Suprapubic skin (tissue), 4 donors: ENCODE data around the gene E2F4.

Experiments used
- EP300 ChIP-seq: sonication (generic); formaldehyde crosslinking; IDR thresholded peaks from one replicate; pipeline ENCODE4 v1.6.1; 2017; ENCODE audit warnings: antibody characterized with exemption
- POLR2A ChIP-seq, 2 donors: fragments of 450-650 bp; IDR thresholded peaks; one replicate each; pipeline ENCODE4 v1.6.1; 2017; ENCODE audit warnings: antibody characterized with exemption in 2 of 2, mild to moderate bottlenecking in 2 of 2, moderate library complexity in 2 of 2
- POLR2AphosphoS5 ChIP-seq, 3 donors: sonication (generic); formaldehyde crosslinking; IDR thresholded peaks; one replicate each; pipeline ENCODE4 v1.6.1; 2017; ENCODE audit warnings: antibody characterized with exemption in 3 of 3
- TF ChIP-seq, protein P1 (sequence below), 2 donors: fragments of 200-600 bp in 1 of 2; fragments of 450-650 bp in 1 of 2; sonication (generic) in 1 of 2; IDR thresholded peaks; one replicate each; pipeline ENCODE4 v1.5.1; 2016 to 2019; ENCODE audit warnings: antibody characterized with exemption in 2 of 2, mild to moderate bottlenecking in 1 of 2, moderate library complexity in 1 of 2

DNA sequence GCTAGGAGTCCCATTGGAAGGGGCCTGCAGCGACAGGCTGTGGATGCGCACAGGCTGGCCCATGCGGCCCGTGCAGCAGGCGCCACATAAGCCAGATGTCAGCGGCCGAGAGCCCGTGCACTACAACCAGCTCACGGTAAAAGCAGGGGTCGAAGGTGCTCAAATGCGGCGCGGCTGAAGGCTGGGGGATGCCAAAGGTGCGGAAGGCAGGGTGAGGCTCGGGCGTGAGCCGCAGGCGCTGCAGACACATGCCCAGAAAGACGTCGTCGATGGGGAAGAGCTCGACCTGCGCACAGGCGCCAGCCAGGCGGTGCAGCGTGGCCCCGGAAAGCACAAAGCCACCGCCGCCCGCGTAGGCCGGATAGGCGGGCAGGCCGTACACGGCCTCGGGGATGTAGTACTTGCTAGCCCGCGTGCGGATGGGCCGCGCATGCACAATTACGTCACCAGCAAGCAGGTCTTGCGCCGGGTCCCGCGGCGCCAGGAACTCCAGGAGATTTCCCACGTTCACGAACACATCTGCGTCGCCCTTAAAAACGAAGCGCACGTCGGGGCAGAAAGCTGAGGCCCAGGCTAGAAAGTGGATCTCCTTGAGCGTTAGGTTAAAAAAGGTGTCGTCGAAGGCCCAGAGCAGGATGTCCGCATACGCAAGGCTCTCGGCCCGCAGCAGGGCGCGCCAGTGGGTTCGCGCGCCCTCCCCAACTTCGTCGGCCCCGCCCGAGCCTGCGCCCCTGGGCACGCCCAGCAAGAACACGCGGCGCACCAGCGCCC, 42.5 kb upstream of the E2F4 start:
- no peak for TF ChIP-seq POLR2A (IDR thresholded peaks at IDR 0.05)
- TF ChIP-seq, protein P1, sequence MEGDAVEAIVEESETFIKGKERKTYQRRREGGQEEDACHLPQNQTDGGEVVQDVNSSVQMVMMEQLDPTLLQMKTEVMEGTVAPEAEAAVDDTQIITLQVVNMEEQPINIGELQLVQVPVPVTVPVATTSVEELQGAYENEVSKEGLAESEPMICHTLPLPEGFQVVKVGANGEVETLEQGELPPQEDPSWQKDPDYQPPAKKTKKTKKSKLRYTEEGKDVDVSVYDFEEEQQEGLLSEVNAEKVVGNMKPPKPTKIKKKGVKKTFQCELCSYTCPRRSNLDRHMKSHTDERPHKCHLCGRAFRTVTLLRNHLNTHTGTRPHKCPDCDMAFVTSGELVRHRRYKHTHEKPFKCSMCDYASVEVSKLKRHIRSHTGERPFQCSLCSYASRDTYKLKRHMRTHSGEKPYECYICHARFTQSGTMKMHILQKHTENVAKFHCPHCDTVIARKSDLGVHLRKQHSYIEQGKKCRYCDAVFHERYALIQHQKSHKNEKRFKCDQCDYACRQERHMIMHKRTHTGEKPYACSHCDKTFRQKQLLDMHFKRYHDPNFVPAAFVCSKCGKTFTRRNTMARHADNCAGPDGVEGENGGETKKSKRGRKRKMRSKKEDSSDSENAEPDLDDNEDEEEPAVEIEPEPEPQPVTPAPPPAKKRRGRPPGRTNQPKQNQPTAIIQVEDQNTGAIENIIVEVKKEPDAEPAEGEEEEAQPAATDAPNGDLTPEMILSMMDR (IDR thresholded peaks at IDR 0.05), result no peak
- TF ChIP-seq POLR2AphosphoS5 (IDR thresholded peaks at IDR 0.05), result no peak
- TF ChIP-seq EP300, result no peak
